CD4-positive, alpha-beta T cell (primary cell): ENCODE results near the gene CPN2. TPM values are rescaled to one million over a fixed set of nuclear protein-coding genes. Genes with fewer than 3 reads are reported as not detected.

Experiments
- ATAC-seq: fragments of 200-7000 bp; cut with Tn5 transposase; one replicate; pipeline ENCODE4 v1.10.0; 2022; ENCODE audit warnings: mild to moderate bottlenecking; ENCODE audit not compliant: poor library complexity
- CTCF ChIA-PET: fragments of 350-600 bp; sonication (Branson Sonifier 250); formaldehyde crosslinking; loops from one replicate; lab custom pipeline; 2021; ENCODE audit warnings: antibody characterized with exemption, inconsistent platforms; lab: Charles Lee
- POLR2A ChIA-PET: fragments of 350-600 bp; sonication (Branson Sonifier 250); formaldehyde crosslinking; loops from one replicate; lab custom pipeline; 2021; ENCODE audit warnings: antibody characterized with exemption, inconsistent platforms; lab: Charles Lee
- DNase-seq, 14 experiments: peaks; one replicate each; pipeline ENCODE4 v3.0.0-alpha.2; 2013 to 2020; ENCODE audit warnings: mixed read lengths in 2 of 14
- H3K27ac ChIP-seq, 2 donors: one replicate each; pipeline versions ENCODE4 v1.5.1 to v1.7.0; 2013; ENCODE audit warnings: low read length in 2 of 2, low read depth in 1 of 2, mild to moderate bottlenecking in 1 of 2
- H3K27me3 ChIP-seq, 2 experiments: 1 replicate in 1 of 2; 2 replicates in 1 of 2; pipeline versions ENCODE4 v1.6.1 to v1.7.0; 2013; ENCODE audit warnings: low read length in 2 of 2, control low read depth in 1 of 2, mild to moderate bottlenecking in 1 of 2, moderate library complexity in 1 of 2; ENCODE audit not compliant: insufficient read depth in 2 of 2, control insufficient read depth in 1 of 2
- H3K36me3 ChIP-seq: one replicate; pipeline ENCODE4 v1.6.1; 2013; ENCODE audit warnings: low read length, control low read depth; ENCODE audit not compliant: insufficient read depth
- H3K4me1 ChIP-seq: one replicate; pipeline ENCODE4 v1.6.1; 2013; ENCODE audit warnings: low read length, control low read depth; ENCODE audit not compliant: insufficient read depth
- H3K4me3 ChIP-seq: one replicate; pipeline ENCODE4 v1.5.1; 2013; ENCODE audit warnings: mild to moderate bottlenecking, low read length, moderate library complexity
- H3K9me3 ChIP-seq, 2 experiments: 1 replicate in 1 of 2; 2 replicates in 1 of 2; pipeline versions ENCODE4 v1.6.1 to v1.7.0; 2013; ENCODE audit warnings: low read length in 2 of 2, mild to moderate bottlenecking in 2 of 2, control low read depth in 1 of 2, moderate library complexity in 1 of 2; ENCODE audit not compliant: control insufficient read depth in 1 of 2, insufficient read depth in 1 of 2
- H3K27ac Mint-ChIP-seq: one replicate; pipeline ENCODE4 v1.8.0; 2020; ENCODE audit warnings: mixed read lengths
- H3K27me3 Mint-ChIP-seq: one replicate; pipeline ENCODE4 v1.8.0; 2021; ENCODE audit warnings: mixed read lengths
- H3K36me3 Mint-ChIP-seq: one replicate; pipeline ENCODE4 v1.8.0; 2021; ENCODE audit warnings: low read depth, mixed read lengths
- H3K4me1 Mint-ChIP-seq: one replicate; pipeline ENCODE4 v1.8.0; 2021; ENCODE audit warnings: low read depth, mixed read lengths
- H3K4me3 Mint-ChIP-seq: one replicate; pipeline ENCODE4 v1.8.0; 2020; ENCODE audit warnings: mild to moderate bottlenecking, mixed read lengths
- H3K9me3 Mint-ChIP-seq: one replicate; pipeline ENCODE4 v1.8.0; 2020; ENCODE audit warnings: mixed read lengths
- CTCF ChIP-seq: fragments of 200-600 bp; IDR thresholded peaks from one replicate; pipeline ENCODE4 v1.8.0; 2022; ENCODE audit warnings: antibody characterized with exemption, mild to moderate bottlenecking
- intact Hi-C, 2 experiments: fragments of 100-400 bp; cut with DNase I in 1 of 2; cut with micrococcal nuclease in 1 of 2; formaldehyde crosslinking; loops; one replicate each; pipeline versions ENCODE4 v1.15.1 to v1.9.0; 2023 to 2025; cut with DNase I, micrococcal nuclease
- total RNA-seq, 174 experiments: library from RNA in 2 of 174; stranded (reverse) in 2 of 174; gene quantifications; one replicate each; pipeline ENCODE4 v1.2.3 and lab custom pipeline; 2021 to 2026

The CPN2 gene
- total RNA-seq, 2 experiments from 2014 or later = not detected

- Mint-ChIP-seq H3K36me3 (peaks cover 7% of the 10 kb centered on the region), H3K9me3 (peaks cover 2% of the 10 kb centered on the region), H3K4me1 (peaks cover 16% of the 10 kb centered on the region), H3K27ac (no peak overlapping the region), H3K4me3 (no peak overlapping the region), H3K27me3 (no peaks in the 10 kb centered on the region)
- H3K9me3 ChIP-seq = peaks cover 4 to 12% of the 10 kb centered on the region in 2 experiments
- CTCF ChIA-PET = no interaction called here
- H3K27ac ChIP-seq = no peak overlapping the region
- POLR2A ChIA-PET = no interaction called here
- no peak for TF ChIP-seq CTCF
- intact Hi-C loops = no loop called here
- no peak overlapping the region for H3K4me3 ChIP-seq
- DNase-seq (no peak), ATAC-seq (no peak)
- H3K36me3 ChIP-seq = no peaks in the 10 kb centered on the region
- no peaks in the 10 kb centered on the region for H3K27me3 ChIP-seq
- peaks cover 2% of the 10 kb centered on the region for H3K4me1 ChIP-seq
Measured at GRCh38 chr3:194390835-194391234, 39.7 kb upstream of the CPN2 start.

DNA sequence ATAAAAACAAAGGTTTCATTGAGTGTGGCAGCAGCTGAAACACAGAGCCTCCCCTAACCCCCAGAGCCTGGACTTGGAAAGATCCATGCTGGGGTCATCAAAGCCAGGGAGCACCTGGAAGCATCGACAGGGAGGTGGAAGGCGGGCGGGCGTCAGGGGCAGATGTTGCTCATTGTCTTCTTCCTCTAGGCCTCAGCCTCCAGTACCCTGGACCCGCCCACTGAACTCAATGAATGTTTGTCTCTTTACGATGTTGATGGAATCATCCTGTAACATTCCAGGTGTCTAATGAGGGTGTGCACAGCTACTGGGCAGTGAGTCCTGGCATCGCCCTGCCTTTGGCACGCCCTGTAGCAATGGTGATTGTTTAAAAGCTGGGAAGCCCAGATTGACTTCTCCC lies 38.1 kb upstream of the CPN2 start:
- Histone ChIP-seq H3K4me3 (no peak overlapping the region), H3K36me3 (no peaks in the 10 kb centered on the region), H3K9me3 (peaks cover 4 to 12% of the 10 kb centered on the region in 2 experiments), H3K27me3 (no peaks in the 10 kb centered on the region), H3K4me1 (no peaks in the 10 kb centered on the region), H3K27ac (no peak overlapping the region)
- Mint-ChIP-seq H3K4me1 (no peaks in the 10 kb centered on the region), H3K27ac (no peak overlapping the region), H3K9me3 (peaks cover 2% of the 10 kb centered on the region), H3K4me3 (no peak overlapping the region), H3K36me3 (no peaks in the 10 kb centered on the region), H3K27me3 (no peaks in the 10 kb centered on the region)
- no peak for DNase-seq
- TF ChIP-seq CTCF = no peak
- intact Hi-C loops = no loop called here
- no peak for ATAC-seq
- ChIA-PET POLR2A (no interaction called here), CTCF (no interaction called here)

DNA sequence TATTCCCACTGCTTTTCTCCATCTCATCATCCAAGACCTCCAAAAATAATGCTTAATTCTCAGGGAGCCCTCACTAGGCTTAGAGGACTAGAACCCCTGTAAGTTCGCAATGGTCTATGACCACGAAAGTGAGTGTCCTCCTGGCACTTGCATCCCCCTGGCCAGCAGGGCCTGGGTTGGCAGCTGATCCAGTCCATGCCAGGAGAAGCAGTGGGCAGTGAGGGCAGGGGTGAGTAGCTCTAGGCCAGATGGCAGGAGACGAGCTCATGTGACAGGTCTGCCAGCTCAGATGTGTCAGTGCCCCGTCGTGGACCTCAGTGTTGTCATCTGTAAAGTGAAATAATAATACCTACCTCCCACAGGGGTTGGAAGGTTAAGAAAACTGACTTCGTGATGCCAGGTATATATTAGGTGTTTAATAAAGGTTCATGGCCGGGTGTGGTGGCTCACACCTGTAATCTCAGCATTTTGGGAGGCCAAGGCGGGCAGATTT lies 36.8 kb upstream of the CPN2 start:
- ChIA-PET CTCF (interaction anchor here (0.9 kb wide), 1 partner anchor 44 kb away, joined by 3 read pairs; no protein-coding TSS in a partner anchor), POLR2A (no interaction called here)
- DNase-seq = no peak
- H3K27ac Mint-ChIP-seq = no peak overlapping the region
- H3K27ac ChIP-seq = no peak overlapping the region
- no peak overlapping the region for H3K4me3 ChIP-seq
- no peak overlapping the region for H3K4me3 Mint-ChIP-seq
- H3K4me1 Mint-ChIP-seq = no peaks in the 10 kb centered on the region
- H3K27me3 ChIP-seq = no peaks in the 10 kb centered on the region
- H3K9me3 Mint-ChIP-seq = peaks cover 2% of the 10 kb centered on the region
- H3K36me3 Mint-ChIP-seq = no peaks in the 10 kb centered on the region
- no peaks in the 10 kb centered on the region for H3K4me1 ChIP-seq
- ATAC-seq = no peak
- no peak for TF ChIP-seq CTCF
- intact Hi-C loops = no loop called here
- H3K9me3 ChIP-seq = peaks cover 4 to 12% of the 10 kb centered on the region in 2 experiments
- no peaks in the 10 kb centered on the region for H3K36me3 ChIP-seq
- H3K27me3 Mint-ChIP-seq = no peaks in the 10 kb centered on the region
